ENCODE data around the gene DDX47.

DNA sequence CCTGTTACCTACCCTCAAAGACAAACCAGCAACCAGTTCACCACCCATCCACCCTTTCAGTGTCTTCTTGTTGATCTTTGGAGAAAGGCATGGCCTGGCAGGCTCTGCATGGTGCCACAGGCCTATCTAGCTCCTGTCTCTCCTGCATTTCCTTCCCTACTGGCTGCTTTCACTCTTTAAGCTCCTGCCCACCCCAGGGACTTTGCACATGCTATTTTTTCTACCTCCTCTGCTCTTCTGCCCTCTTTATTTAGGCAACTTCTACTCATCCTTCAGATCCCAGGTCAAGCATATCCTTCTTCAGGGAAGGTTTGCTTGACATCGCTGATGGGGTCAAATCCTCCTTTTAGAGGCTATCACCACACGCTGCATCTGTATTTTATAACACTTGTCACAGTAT is 51.1 kb downstream of the DDX47 start:
- TF ChIP-seq, protein P1, sequence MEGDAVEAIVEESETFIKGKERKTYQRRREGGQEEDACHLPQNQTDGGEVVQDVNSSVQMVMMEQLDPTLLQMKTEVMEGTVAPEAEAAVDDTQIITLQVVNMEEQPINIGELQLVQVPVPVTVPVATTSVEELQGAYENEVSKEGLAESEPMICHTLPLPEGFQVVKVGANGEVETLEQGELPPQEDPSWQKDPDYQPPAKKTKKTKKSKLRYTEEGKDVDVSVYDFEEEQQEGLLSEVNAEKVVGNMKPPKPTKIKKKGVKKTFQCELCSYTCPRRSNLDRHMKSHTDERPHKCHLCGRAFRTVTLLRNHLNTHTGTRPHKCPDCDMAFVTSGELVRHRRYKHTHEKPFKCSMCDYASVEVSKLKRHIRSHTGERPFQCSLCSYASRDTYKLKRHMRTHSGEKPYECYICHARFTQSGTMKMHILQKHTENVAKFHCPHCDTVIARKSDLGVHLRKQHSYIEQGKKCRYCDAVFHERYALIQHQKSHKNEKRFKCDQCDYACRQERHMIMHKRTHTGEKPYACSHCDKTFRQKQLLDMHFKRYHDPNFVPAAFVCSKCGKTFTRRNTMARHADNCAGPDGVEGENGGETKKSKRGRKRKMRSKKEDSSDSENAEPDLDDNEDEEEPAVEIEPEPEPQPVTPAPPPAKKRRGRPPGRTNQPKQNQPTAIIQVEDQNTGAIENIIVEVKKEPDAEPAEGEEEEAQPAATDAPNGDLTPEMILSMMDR (conservative IDR thresholded peaks at IDR 0.05; ENCODE audit: low read depth, low read length), result no peak
- no peak for TF ChIP-seq EZH2 (IDR thresholded peaks at IDR 0.05; ENCODE audit: borderline replicate concordance, low read depth, low read length, poor library complexity, severe bottlenecking)
